NCI-H345 treated with DMSO at 0.1 percent for 48 hours (cell line): ENCODE results near the gene DCAF15.
A peak's percentile ranks its signal among the peaks of the same experiment; 100 is the strongest.

Experiments used
- DNase-seq: peaks from one replicate; lab custom pipeline; 2025; ENCODE audit not compliant: unreplicated experiment; lab: John Stamatoyannopoulos, UW

Gene DCAF15

DNA sequence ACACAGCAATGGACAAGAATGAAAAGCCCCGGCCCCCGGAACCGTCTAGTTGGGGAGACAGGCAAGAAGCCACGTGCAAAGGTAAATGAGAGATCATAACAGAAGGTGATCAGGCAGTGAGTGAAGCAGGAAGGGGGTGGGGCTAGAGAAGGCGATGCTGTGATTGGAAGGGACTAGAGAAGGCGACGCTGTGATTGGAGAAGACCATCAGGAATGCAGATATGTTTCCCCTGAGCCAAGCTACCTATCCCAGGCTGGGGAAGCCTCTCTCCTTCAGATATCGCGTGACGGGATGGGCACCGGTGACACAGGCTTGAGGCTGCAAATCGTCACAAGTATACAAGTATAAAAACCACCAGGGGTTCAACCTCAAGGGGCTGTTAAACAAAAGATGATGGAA is 21.8 kb downstream of the DCAF15 start:
- no peak for DNase-seq

DNA sequence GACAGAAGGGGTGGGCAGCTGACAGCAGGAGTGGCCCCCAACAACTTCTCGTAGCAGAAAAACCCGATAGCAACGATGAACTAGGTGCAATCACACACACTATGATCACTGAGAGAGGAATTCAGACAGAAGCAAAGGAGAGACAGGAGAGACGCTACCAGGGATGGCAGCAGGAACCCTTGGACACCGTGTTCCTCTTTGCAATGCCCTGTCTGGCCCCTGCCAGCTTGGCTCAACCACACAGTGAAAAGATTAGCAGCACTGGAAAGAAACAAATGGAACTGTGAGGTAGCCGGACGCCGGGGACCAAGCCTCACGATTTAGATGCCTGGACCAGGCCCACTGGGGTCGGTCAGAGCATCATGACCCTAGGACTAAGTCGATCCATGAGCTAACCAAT is 23.6 kb downstream of the DCAF15 start:
- no peak for DNase-seq

DNA sequence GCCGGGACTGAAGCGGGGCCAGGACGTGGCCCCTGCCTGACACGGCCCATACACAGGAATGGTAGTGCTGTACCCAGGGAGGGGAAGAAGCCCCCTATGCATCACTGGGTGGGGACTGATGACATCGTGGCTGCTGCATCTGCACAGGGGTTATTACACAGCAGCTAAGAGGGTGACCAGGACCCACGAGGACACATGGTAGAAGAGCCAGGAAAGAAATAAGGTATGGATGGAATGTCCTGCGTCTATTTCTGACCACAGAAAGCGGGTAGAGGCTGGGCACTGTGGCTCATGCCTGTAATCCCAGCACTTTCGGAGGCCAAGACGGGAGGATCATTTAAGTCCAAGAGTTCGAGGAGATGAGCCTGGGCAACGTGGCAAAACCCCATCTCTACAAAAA is 24.1 kb downstream of the DCAF15 start:
- no peak for DNase-seq

DNA sequence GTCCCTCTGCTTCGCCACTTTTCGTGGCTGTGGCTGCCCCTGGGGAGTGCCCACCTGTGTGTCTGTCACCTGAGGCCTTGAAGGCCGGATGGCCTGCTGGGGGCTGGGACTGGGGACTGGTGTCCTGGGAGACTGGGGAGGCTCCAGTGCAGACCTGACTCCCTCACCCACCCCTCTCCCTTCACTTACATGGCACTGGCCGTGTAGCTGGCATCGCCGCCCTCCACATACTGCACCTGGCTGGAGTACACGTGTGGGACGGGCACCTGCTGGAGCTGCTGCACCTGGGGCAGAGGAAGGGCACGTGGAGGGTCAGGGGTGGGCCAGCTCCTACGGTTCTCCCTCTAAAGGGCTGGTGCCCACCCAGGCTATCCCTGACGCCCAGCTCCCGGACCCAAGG is 25.5 kb downstream of the DCAF15 start:
- DNase-seq, result no peak

DNA sequence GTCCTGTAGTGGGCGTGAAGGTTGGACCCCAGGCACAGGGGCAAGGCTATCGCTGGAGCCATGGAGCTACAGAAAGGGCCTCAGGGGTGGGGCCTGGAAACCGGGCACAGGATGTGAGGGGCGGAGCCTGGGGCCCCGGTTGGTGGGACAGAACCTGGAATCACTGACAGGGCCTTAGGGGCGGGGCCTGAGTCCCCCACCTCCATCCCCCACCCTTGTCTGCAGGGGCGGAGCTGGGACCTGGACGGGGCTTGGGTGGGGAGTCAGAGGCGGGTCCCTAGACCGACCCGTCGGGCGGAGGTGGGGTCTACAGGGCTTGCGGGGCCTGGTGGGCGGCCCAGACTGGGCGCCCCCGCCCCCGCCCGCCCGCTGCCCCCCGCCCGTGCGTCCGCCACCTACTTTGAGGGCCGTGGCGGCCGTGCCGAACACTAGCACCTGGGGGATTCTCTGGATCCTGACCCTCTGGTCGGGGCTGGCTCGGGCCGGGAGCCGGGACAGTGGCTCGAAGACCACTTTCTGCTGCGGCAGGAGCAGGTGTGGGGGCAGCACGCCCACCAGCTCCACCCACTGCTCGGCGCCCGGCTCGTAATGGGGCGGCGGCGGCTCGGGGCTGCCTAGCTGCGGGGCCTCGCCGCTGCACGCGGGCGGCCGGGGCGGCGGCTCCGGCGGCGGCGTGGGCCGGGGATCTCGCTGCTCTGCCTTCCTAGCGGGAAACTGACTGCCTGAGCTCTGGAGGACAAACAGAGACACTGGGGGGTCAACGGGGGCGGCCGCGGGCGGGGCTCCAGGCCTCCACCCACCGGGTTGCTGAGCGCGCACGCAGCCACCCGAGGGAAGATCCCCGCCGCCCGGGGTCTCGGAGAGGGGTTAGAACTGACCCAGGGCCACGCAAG is 26.3 kb downstream of the DCAF15 start:
- DNase-seq, result no peak

DNA sequence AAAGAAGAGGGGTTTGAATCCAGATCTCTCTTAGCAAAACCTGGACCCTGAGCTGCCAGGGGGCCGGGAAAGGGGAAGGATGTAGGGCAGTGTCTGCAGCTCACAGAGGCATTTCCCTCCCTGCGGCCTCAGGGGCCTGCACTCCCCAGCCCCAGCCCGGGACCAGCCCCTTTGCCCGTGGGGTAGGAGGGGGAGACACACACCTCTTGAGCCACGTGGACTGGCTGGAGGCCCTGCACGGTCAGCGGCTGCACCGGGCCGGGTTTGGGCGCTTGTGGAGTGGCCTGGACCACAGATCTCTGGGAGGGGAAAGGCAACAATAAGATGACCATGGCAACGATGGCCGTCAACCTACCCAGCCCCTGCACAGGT is 26.9 kb downstream of the DCAF15 start:
- DNase-seq, result no peak

DNA sequence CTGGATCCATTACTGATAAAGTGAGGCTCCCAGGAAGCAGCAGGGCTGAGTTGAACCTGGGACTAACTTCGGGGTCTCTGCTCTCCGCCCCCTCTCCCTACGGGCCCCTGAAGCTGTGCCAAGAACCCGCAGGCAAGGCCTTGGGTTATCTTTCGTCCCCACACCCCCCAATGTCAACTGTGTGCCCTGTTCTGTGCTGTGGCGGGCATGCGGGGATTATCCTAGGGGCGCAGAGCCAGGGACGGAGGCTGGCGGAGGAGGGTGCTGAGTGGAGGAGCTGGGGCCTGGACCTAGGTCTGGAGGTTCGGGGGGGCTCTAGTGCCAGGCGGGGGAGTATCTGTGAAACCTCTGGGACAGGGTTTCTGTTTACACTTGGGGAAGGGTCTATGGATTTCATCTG is 27.4 kb downstream of the DCAF15 start:
- no peak for DNase-seq

DNA sequence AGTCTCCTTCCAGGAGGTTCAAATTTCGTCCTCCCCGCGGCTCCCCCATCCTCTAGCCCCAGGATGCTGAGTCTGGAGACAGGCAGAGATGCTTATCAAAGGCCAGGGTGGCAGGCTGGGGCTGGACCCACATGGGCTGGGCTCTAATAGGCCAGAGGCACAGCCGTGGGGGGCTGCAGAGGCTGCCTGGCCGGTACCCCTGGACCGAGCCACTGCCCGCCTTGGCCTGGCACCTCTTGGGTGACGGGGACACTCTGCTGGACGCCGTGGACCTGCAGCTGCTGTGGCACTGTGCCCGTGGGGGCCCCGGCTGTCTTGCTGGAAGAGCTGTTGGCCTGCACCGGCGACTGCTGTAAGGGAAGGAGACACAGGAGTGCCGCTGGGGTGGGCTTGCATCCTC is 28.0 kb downstream of the DCAF15 start:
- no peak for DNase-seq

DNA sequence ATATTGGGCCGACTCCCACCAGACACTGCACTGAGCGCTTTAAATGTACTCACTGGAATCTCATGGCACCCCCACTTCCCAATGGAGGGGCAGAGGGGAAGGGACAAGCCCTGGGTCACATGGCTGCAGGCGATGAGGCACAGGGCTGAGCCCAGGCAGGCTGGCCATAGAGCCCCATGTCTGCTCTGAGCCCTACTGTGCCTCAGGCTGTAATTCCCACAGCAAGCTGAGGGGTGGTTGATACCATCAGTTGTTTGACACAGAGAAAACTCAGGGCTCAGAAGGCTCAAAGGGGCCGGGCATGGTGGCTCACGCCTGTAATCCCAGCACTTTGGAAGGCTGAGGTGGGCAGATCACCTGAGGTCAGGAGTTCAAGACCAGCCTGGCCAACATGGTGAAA is 28.7 kb downstream of the DCAF15 start:
- DNase-seq, result no peak

DNA sequence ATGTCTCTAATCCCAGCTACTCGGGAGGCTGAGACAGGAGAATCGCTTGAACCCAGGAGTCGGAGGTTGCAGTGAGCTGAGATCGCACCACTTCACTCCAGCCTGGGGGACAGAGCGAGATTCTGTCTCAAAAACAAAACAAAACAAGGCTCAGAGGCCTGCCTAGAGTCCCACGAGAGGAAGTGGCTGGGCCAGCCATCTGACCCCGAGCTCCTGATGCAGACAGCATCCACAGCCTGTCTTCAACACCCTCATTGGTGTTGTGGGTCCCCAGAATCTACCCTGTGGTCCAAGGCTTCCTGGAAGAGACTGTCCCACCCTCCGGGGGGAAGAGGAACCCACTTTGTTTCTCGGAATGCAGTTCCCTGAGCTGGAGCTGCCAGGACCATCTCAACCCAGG is 29.2 kb downstream of the DCAF15 start:
- DNase-seq, result no peak

DNA sequence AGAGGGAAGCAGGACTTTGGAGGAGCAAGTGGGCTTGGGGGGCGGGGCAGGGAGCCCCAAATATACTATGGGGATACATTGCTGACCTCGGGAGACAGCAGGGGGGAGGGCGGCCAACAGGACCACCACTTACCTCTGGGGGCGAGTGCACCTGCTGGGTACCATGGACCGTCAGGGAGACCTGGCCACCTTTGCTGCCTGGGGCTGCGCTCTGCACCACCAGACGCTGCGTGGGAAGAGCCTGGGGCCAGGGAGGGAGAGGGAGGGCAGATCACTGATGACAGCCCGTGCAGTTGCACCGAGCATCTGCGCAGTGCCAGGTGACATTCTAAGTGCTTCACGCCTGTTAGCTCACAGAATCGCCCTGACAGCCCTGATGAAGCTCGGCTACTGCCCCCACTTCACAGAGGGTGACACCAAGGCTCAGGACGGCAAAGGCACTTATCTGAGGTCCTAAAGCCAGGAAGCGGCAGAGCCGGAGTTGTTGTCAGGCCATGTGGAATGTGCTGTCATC is 29.7 kb downstream of the DCAF15 start:
- no peak for DNase-seq

DNA sequence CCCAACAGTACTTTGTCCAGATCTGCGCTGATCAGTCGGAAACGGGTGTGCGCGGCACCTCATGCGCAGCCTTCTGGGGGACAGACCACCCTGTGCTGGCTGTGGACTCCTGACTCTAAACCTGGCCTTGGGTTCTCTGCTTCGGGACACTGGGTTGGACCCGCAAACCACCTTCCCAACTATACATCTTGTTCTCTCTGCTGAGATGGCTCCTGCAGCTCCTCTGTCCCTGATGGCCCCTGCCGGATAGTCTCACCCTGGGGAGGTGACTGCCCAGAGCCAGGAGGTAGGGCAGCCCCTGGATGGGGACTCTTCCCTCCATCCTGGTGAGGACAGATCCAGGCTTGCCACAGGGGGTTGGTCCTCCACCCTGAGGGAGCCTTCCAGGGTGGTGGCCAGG is 30.5 kb downstream of the DCAF15 start:
- DNase-seq, result no peak

DNA sequence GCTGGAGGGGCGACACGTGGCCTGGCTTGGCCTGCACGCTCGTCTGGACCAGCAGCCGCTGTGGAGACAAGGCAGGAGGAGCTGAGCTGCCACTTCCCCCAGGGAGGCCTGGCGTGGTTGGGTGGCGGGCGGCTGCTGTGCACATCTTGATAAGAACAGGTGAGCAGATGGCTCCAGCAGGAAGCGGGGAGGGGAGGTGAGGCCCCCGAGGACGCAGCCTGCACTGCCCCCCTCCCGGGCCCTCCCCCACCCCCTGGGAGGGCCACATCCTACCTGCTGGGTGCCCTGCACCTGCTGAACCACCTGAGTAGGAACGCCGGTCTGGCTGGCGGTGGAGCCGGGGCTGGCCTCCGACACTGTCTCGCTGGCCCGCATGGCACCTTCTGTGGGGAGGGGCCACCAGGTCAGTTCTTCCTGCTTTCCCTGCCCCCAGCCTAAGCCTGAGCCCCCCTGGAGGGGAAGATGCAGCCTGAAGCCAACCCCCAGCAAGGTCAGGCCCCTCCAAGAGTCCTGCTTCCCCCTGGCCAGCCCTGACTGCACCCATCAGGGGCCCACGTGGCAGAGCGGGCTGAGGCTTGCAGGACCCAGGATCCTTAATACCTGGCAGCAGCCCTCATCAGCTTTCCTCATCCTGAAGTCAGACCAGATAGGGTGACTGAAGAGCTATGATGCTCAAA is 31.0 kb downstream of the DCAF15 start:
- peak; percentile 41 for DNase-seq

DNA sequence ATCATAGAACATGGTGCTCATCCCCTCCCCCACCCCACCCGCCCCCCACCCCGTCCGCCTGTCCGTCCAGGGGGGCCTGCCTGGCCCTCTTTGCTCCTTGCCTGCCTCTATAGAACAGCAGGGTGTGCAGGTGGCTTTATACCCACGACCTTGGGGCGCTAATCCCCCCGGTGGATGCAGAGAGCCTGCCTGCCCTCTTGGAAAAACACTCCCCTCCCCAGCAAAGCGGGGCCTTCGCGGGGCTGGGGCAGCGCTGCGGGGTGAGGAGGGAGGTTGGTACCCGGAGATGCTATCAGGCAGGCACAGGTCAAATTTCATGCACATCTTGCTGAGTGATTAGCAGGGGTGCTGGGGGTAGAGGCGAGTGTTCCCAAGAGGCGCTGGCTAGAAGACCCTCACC is 31.9 kb downstream of the DCAF15 start:
- no peak for DNase-seq

DNA sequence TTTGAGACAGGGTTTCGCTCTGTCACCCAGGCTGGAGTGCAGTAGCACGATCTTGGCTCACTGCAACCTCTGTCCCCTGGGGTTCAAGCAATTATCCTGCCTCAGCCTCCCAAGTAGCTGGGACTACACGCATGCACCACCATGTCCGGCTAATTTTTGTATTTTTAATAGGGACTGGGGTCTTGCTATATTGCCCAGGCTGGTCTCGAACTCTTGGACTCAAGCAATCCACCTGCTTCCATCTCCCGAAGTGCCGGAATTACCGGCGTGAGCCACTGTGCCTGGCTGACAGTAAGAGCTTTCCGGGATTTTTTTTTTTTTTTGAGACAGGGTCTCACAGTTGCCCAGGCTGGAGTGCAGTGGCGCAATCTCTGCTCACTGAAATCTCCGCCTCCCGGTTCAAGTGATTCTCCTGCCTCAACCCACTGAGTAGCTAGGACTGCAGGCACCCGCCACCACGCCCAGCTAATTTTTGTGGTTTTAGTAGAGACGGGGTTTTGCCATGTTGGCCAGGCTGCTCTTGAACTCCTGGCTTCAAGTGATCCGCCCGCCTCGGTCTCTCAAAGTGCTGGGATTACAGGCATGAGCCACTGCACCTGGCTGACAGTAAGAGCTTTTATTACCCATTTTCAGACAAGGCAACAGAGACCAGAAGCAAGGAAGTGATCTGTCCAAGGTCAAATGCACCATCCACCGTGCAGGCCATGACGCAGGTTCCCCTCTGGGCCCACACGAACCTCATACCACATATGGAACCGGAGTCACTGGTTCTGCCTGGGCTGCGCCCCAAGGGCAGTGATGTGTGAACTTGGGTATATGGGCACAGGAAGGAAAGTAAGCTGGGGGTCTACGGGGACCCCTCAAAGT is 32.8 kb downstream of the DCAF15 start:
- DNase-seq, result no peak

DNA sequence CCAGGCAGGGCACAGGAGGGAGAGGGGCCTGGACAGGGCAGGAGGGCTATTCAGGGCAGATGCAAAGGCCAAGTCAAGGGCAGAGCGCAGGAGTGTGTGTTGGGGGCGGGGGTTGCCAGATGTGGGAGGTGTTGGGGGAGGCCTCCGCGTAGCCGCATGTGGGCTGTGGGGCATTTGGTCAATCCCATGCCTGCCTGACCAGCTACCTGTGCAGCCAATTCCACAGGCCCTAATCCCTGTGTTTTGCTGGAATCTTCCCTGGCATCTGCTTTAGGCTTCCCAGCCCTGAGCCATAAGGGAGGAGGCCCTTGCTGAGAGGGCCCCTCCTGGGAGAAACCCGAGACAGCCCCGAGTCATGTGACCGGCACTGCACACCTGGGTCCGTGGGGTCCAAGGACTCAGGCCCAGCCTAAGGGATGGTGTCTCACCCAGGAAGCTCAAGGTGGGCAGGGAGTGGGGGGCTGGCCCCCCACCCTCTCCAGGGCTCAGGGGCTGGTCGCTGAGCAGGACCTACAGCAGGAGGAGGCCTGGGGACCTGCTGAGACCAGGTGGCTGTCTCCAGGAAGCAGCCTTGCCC is 33.5 kb downstream of the DCAF15 start:
- no peak for DNase-seq

DNA sequence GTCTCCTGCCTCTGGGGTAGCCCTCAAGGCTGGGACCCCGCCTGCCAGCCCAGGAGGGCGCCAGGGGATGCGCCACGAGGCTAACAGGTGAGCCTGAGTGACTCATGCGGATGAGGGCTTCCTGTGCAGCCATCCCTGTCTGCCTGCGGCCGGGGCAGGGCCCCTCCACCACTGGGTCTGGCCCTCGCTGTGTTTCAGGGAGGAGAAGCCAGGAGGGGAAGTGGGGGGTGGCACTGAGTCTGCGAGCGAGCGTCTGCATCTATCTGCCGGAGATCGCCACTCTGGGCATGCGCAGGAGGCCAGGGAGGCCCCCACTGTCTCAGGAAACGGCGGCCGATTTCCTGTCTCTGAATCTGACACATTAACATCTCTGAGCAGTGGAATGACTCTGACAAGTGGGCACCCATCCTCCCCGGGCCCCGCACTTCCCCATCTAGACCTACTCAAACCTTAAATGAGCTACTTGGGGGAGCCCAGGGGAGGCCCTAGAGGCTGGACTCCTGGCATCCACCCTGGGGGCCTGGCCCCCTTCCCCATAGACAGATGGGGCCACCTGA is 34.1 kb downstream of the DCAF15 start:
- DNase-seq, result no peak

DNA sequence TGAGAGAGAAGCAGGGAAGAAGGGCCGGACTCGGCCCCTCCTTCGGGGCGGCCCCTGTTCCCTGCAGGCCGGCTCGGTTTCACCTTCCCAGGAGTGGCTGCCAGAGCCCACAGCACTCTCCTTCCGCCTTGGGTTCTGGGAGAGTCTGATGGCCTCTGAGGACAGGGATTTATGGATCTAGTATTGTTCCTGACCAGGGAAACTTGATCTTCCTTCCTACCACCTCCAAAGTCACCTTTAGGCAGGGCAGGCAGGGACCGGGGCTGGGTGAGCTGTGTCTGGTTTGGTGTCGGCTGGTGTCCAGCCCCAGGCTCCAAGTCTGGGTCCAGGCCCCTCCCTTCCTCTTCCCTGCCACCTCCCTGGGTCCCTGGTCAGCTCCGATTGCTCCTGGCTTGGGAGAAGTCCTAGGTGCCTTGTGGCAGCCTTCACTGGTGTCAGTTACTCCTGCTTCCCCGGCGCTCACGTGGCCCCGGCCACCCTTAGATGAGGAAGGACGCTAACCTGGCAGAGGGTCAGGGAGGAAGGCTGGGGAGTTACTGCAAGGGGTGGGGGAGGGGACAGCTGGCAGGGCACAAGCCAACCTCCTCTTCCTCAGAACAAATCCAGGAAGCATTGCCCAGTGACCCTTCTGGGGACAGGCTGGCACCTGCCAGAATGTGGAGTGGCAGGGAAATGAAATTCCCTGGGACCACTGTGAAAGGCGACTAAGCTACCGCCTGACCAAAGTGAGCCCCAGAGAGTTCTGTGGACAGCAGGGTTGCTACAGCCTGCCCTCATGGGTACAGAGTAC is 35.0 kb downstream of the DCAF15 start:
- no peak for DNase-seq

DNA sequence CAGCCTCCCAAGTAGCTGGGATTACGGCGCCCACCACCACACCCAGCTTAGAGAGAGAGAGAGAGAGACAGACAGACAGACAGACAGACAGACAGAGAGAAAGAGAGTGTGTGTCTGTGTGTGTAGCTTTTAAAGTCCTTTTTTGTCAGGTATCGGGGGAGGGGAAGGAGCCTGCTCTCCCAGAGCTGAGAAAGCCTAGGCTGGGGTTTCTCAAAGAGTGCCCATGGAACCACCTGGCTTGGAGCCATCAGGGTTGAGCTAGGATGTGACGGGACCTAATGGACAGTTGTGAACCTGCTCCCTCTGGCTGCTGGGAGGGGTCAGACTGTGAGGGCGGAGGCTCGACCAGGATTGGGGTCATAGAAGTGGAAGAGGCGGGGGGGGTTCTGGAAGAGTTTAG is 37.2 kb downstream of the DCAF15 start:
- no peak for DNase-seq

DNA sequence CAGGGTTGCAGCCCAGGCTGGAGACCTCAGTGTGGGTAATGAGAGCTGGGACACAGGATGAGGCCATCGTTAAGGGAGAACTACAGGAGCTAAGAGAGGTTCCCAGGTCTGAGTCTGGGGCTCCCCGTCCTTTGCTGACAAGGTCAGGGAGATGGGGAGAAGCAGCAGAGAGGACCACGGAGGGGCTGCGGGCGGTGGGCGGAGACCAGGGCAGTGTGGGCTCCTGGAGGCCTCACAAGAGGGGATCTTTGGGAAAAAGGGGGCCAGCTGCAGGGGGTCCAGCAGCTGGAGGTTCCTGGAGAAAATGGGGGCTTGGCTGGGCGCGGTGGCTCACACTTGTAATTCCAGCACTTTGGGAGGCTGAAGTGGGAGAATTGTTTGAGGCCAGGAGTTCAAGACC is 37.8 kb downstream of the DCAF15 start:
- DNase-seq, result no peak
